ENCODE results near the gene HSD17B8.

Gene HSD17B8

DNA sequence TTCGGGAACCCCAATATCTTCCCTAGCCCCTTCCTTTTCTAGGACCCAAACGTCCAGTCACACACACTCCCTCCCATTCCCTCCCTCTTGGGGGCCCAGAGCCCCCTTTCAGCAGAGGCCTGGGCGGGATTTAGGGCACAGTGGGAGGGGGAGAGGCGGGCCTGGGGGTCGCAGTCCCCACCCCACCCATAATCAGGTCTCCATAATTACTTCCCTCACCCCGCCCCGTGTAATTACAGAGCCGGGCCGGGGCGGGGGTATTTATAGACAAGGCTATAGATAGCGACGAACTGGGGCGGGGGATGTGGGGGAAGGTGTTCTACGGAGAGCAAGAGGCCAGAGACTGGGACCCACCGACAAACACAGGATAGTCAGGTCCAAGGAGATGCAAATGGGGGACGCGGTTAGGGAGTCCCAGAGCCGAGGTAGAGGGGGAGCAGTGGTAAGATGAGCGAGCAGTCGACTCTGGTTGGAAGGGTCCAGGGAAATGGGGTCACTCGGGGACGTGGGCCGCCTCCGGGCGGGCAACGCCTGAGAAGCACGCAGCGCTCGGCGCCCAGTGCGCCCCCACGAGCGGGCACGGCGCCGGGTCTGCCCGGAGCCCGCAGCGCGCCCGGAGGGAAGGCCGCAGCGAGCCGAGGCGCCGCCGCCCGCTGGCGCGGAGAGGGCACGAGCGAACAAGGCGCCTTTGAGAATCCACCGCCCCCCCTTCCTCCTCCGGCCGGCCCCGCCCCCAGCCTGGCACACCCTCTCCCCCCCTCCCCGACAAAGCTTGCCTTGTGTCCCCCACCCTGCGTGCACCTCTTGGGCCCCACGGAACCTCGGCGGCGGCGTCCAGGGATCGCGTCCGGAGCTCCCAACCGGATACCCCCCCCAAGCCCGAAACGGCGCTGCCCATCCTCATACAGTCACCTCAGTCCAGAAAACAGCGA is 11.5 kb upstream of the HSD17B8 start:
- no peak for DNase-seq

DNA sequence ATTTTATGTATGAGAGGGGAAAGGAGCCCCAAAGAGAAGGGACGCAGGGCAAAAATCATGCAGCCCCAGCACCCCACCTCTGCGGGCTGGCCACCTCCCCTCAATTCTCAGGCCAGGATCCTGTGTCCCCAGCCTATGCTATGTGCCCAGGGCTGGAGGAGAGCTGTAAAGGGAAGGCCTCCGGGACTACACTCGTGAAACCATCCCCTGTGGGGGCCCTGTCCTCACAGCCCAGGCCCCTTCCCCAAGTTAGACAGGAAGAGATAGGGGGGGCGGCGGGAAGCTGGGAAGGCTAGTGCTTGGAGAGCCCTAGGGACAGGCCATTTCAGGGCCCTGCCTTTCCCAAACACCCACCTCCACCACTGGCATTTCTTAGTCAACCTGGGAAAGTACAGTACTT is 10.8 kb upstream of the HSD17B8 start:
- DNase-seq = no peak

DNA sequence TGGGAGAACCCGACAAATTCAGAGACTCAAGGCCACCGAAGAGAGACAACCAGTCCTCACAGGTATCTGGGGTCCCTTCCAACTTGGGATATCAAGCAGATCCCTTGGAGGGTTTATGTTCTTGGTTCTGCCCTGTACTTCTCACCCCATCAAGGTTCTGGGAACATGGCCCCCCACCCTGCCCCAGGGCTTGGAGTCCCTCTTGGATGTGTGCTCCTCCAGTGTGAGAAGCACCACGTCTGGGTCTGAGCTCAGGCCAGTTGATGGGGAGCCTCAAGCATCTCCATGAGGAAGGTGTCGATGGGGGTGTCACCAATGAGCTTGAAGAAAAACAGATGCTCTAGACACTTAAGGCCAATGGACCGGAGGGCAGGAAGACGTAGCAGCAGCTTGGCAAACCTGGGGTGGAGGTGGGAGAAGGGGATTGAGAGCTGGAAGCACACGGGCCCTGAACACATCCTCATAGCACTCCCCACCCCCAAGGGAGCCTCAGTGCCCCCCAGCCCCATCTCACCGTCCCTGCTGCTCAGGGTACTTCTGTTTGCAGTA is 9.9 kb upstream of the HSD17B8 start:
- DNase-seq = no peak

DNA sequence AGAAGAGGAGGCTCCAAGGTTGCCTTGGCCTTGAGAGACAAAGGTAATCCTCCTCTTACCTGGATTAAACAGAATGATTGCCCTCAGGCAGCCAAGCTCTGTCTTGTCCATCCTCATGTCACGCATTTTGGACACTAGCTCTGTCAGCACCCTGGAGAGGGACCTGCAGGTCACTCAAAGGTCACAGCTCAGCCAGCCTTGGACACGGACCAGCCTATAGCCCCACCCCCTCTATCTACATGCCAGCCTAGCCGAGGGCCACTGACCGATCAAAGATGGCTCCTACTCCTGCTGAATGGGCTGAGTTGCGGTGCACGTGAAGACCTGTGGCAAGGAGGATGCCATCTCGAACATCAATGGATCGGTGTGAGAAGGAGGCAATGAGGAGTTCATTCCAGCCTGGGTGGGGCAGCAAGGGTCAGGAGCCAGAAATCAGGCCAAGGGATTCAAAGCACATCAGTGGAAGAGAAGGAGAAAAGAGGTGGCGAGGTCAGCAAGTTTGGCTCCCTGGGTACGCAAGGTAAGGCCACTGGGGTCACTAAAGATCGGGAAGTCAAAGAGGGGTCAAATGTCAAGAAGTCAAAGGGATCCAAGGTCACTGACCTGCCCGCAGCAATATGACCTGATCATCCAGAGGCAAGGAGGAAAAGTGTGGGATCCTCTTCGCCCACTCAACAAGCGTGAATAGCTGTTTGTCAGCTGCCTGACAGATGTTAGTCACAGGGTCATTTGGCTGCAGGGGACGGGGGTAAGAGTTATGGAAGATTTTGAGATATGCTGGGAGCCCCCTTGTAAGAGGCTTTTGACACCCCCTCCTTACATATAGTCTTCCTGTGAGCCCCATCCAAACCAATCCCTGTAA is 8.9 kb upstream of the HSD17B8 start:
- DNase-seq = no peak

DNA sequence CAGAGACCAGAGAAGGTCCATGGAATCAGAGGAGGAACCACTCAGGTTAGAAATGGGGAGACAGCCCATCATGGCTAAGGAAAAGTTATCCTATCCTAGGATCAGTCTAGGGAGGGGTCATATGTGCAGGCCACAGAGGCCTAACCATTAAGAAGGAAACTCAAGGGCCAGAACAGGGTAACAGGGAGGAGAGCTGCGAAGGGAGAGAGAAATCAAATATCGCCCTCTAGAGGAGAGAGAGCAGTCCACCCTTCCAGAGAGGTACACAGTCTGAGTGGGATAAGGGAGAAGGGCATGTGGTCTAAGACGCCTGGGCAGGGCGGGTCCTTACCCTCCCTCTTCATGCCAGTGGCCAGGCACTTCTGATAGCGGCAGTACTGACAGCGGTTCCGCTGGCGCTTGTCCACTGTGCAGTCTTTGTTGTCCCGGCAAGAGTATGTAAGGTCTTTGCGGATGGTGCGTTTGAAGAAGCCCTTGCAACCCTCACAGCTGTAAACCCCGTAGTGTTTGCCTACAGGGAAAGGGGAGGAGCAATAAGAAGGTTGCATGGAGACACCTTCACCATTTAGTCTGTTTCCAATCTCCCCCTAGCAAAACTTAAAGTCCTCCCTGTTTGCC is 6.9 kb upstream of the HSD17B8 start:
- DNase-seq = no peak

DNA sequence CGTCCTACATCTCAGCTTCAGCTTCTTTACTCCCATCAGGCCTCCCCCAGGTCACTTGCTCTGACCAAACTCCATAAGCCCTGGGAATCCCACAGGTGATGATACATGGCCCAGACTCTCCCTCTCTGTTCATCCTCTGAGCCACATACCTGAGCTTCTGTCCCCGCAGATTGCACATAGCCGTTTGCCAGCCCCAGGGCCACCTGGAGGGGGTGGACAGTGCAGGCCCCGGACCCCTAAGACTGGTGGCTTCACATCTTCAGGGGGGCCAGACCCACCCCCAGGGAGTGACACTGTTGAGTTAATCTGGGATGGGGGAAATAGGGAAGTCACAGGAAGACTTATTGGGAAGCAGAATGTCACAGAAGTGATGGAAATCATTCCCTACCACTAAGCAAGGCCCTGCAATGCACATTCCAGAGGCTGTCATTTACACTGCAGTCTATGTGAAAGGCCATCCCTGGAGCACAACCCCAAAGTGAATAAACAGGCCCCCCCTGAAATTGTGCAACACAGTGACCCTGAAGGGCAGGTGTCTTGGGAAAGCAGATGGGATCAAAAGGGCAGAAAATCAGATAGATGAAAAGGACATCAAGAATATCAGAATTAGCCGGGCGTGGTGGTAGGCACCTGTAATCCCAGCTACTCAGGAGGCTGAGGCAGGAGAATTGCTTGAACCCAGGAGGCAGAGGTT is 6.1 kb upstream of the HSD17B8 start:
- DNase-seq = no peak

DNA sequence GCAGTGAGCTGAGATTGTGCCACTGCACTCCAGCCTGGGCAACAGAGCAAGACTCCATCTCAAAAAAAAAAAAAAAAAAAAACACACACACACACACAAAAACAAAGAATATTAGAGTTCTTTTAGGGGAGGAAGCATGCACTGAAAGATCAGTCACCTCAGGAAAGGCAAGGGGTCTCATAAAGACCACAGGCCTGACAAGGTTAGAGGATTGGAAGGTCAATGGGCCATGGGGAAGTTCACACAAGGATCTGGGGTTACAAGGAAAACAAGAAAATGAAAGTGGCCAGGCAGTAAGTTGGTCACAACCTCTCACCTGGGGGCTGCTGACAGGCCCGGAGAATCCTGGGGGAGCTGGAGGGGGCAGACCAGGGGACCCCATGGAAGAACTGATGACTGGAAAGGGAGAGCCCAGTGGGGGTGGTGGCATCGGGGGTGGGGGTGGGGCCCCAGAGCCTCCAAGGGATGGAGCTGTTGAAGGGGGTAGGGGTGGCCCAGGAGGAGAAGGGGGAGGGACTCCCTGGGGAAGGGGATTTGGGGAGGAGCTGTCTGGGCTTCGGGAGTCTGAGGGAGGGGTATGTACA is 5.5 kb upstream of the HSD17B8 start:
- DNase-seq = no peak

DNA sequence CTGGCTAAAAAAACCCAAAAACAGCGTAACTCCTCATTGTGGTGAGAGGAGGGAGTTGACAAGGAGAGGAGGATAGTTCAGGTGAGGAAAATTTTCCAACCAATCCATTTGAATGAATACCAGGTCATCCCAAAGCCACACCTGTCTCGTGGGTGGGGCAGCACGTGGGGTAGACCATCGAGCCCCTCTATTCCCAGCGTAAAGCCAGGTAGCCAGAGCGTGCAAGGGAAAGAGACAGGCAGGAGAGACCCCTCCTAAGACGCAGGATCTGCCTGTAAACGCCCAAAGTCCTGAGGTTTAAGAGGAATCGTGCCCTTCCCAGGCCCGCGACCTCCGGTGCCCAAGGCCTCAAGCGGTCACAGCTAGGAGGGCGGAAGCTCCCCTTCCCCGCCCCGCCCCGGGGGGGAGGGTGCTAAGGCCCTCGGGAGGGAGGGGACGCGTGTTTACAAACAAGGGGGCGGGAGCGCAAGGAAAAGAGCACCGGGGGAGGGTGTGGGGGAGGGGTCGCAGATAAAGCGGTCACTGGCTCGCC is 4.7 kb upstream of the HSD17B8 start:
- no peak for DNase-seq

DNA sequence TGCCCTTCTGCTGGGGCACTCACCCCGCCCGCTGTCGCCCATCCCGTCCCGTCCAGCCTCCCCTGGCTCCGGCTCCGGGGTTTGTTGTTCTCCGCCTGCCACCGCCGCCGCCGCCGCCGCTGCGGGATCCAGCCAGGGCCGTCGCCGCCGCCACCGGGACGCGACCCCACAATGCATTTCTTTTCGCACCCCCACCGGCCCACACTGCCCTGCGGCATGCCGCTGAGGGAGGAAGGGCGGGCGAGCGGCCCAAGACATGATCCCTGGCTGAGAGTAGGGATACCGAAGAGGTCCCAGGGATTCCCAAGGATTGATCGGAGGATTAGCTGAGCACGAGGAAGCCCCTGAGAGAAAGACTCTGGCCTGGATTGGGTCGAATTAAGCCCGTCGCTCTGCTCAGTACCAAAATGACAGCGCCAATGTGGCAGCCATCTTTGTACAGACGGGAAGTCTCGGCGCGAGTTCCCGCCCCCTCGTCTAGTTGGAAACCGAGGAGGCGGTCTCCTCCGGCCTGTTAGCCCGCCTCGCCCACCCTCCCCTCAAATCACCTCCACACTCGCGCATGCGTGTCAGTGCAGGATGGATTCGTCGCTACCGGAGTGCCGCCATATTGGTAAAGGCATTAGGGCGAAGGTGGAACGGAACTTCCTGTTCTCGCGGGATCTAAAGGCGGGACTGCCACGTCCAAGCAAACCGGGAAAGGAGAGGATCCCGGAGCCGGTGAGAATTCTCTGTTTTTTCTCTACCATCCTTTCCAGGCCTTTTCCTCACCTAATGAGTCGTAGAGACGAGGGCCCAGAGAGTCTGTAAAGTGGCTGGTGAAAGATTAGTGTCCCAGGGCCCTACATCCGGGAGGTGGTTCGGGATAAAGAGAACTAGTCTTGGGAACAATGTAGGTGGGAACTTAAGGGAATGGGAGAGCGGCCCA is 4.0 kb upstream of the HSD17B8 start, which contains the start of the genes RXRB and SLC39A7:
RXRB (minus strand) TSS at position 447 of the 928 bp plus-strand sequence; CDS start at position 258, 189 bp downstream.
SLC39A7 (plus strand) TSS at position 649 of the 928 bp plus-strand sequence. CDS start 379 bp downstream, outside the sequence.
- DNase-seq = peak; percentile 99

DNA sequence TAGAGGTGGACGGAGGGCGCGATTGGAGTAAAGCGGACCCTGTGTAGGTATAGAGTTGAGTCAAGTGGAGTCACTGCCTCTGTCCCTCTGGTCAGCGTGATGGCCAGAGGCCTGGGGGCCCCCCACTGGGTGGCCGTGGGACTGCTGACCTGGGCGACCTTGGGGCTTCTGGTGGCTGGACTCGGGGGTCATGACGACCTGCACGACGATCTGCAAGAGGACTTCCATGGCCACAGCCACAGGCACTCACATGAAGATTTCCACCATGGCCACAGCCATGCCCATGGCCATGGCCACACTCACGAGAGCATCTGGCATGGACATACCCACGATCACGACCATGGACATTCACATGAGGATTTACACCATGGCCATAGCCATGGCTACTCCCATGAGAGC is 3.3 kb upstream of the HSD17B8 start:
- DNase-seq = no peak

DNA sequence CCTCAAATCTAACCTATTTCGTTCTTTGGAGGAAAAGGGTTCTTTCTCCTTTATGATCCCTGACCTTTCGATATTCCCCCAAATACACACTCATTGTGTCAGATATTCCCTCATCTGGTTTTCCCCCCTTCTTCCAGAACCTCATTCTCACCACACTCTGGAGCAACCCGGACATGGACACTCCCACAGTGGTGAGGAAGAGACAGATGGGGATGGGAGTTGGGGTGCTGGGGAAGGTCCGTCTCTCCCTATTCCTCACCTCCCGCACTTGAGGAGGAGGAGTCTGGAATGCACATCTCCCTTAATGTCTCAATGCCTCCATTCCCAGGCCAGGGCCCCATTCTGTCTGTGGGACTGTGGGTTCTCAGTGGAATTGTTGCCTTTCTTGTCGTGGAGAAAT is 2.5 kb upstream of the HSD17B8 start:
- DNase-seq = no peak

DNA sequence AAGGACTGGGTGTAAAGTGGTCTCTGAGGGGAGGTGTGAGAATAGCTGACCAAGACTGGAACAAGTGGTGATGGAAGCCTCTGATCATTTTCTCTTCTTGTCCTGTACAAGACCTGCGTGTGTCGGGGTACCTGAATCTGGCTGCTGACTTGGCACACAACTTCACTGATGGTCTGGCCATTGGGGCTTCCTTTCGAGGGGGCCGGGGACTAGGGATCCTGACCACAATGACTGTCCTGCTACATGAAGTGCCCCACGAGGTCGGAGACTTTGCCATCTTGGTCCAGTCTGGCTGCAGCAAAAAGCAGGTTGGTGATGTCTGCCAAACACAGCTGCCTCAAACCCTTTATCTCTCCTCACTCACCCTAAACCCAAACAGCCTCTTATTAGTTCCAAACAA is 1.7 kb upstream of the HSD17B8 start:
- DNase-seq = no peak

DNA sequence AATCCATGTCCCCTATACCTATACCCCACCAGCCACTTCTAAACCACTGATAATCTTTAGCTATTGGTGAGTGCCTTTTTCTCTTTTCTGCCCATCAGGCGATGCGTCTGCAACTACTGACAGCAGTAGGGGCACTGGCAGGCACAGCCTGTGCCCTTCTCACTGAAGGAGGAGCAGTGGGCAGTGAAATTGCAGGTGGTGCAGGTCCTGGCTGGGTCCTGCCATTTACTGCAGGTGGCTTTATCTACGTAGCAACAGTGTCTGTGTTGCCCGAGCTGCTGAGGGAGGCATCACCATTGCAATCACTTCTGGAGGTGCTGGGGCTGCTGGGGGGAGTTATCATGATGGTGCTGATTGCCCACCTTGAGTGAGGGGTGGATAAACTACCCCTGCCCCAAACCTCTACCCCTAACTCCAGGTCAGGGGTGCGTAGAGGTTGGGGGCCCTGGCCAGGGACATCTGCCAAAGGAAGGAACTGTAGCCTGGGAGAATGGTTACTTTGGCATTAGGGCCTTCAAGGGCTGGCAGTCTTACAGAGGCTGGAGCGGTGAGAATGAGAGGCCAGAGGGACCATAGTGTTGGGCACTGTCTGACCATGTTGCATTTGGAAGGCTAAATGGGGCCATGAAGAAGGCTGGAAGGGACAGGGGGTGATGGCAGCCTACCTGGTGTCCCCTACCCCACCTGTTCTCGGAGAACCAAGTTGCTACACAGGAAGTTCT is 851 bp upstream of the HSD17B8 start:
- DNase-seq = no peak

DNA sequence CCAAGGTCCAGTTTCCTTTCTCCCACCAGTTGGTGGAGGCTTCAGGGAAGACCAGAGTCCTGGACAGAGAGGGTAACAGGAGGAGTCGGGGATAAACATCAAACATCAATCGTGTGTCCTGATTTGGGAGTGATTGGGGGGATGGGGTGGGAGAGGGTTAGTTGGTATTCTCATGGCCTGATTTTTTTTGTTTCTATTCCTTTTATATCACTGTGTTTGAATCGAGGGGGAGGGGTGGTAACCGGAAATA is 365 bp upstream of the HSD17B8 start:
- no peak for DNase-seq

DNA sequence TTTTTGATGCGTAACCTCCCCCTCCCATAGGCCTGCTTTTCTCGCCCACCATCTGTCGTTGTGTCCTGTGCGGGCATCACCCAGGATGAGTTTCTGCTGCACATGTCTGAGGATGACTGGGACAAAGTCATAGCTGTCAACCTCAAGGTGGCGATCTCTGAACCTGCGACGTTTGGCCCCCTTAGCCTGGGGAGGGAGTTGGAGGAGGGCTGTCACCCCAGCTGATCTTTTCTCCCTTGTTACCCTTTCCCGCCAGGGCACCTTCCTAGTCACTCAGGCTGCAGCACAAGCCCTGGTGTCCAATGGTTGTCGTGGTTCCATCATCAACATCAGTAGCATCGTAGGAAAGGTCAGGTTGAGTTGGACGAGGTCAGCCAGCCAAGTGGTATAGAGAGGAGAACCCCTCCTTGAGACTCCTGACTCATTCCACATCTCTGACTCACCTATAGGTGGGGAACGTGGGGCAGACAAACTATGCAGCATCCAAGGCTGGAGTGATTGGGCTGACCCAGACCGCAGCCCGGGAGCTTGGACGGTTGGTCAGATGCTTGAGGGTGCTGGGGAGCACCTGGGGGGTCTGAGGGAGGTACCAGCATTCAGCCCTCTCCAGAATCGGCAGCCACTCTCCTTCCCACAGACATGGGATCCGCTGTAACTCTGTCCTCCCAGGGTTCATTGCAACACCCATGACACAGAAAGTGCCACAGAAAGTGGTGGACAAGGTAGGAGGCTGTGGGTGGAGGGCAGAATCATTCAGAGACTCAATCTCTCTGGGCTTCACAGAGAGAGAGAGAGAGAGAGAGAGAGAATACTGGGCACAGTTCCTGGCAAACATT is 954 bp downstream of the HSD17B8 start:
- no peak for DNase-seq

DNA sequence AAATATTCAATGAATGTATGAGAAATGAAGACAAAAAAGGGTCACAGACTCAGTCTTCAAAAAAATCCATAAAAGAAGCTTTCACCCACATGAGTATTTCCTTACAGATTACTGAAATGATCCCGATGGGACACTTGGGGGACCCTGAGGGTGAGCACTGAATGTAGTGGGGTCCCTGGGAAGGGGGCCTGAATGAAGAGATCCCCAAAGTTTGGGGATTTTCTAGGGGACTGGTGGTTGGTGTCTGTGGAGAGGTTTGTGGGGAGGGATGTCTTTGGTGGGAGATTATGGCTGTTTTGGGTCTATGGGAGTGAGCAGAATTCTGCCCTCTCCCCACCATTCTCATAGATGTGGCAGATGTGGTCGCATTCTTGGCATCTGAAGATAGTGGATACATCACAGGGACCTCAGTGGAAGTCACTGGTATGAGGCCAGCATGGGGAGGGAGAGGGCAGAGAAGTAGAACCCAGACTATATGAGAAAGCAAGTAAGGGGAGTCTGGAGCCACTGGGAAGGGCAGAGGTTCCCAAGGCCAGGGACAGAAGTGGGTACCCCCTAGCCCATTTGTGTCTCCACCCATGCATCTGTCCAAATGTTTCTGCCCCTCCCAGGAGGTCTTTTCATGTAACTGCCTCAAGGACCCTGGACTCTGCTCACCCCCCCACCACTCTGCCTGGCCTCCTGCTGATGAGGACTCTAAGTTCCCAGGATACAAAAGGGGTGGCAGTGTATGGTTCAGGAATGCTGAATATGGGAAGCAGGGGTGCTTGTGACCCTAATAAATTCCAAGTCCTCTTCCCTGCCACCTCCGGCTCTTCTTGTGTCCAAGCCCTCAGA is 1.8 kb downstream of the HSD17B8 start:
- no peak for DNase-seq

DNA sequence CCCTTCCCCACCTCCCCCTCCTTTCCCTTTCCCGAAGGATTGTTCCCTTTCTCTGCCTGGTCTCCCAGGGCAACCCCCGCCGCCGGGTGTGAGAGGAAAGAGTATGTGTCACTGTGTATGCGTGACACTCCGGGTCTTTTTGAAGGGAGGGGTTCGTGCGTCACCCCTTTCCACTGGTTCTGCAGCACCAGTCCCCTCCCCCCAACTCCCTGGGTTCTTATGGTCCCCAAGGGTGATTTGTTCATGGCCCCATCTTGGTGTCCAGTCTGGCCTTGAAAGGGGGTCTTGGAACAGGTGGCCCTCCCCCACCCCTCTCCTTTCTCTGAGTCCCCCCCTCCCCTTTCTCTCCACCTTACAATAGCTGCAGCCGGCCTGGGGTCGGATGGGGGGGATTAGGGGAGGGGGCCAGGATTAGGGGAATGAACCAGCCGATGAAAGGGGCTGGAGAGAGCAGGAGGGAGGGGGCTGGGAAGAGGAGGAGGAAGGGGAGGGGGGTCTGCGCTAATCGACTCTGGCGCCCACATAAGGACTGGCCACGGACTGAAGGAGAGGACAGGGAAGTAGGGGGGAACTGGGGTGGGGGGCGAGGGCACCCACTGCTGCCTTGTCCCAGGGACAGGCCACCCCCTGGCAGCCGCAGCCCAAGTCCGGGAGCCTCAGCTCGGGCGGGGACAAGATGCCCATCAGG is 2.6 kb downstream of the HSD17B8 start:
- DNase-seq = no peak

All from activated CD4-positive, alpha-beta T cell treated with anti-CD3 and anti-CD28 coated beads, Interleukin-2, amount 50 U/mL, for 1 hour (primary cell).